Retina (tissue), 1 donor: ENCODE measurements around the gene PPIH.
"Not testable (repeated sequence)": the region's sequence is repeated elsewhere in the genome, so short reads cannot be mapped to it uniquely, and the experiment has no call there.

Experiments
- DNase-seq: peaks from one replicate; pipeline ENCODE4 v3.0.0-alpha.2; 2016

PPIH gene

DNA sequence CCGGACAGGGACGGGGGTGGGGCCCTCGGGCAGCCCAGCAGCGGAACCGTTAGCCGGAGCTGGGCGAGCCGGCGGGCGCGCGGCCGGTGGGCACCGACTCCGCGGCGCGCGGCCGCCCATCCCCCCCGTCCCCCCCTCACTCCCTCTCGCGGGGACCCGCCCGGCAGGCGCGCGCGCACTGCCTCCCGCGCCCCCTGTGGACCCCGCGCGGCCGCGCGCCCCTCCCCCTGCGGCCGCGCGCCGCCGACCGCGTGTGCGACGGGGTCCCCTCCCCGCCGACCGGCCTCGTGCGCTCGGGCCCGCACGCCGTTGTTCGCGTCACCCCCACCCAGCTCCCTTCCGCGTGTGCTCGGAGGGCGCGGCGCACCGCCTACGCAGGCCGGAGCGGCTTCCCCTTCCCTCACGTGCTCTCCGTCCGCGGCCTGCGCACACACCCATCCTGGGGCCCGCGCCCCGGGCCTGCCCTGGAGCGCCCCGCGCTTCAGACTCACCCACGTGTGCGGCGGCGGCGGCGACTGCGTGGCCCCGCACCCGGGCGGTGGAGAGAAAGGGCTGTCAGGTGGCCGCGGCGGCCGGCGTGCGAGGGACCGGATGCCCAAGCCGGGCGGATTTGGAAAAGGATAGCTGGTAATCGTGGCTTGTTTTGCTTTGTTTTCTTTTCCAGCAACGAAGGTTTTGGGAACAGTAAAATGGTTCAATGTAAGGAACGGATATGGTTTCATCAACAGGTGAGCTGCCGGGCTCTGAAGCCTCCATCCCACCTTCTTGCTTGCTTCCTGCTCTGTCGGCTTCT, 24.7 kb downstream of the PPIH start:
- peak; percentile 80 for DNase-seq

DNA sequence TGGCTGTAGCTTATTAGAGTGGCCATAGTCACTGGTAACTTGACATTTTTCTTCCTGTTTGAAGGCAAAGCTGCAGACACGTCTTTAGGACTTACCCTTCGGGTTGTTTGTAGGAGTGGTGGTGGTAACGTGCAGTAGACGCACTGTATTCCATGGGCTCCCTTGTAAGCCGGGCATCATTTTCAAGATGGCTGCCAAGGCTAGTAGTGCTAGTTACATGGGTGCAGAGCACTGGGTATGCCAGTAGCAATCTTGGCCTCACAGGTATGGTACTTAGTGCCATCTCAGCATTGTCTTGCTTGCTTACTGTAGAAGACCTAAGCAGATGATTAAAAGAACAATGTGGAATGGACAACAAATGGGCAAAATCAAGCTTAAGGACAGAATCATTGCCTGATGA, 25.9 kb downstream of the PPIH start:
- no peak for DNase-seq

DNA sequence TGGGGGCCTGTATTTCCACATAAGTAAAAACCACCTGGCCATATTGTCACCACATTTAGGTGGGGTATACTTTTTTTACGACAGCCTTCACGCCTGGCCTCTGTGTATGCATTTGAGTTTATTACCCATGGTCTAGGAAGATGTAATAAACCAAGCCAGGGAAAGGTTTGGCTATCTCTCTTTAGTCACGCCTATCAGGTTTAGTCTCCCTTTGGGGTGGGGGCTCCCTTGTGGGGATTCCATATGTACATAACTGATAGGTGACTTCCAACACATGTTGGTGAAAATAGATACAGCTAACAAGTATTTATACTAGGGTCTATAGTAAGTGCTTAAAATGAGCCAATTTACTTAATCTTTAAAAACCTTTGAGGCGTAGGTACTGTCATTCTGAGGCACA, 28.2 kb downstream of the PPIH start:
- DNase-seq = no peak

DNA sequence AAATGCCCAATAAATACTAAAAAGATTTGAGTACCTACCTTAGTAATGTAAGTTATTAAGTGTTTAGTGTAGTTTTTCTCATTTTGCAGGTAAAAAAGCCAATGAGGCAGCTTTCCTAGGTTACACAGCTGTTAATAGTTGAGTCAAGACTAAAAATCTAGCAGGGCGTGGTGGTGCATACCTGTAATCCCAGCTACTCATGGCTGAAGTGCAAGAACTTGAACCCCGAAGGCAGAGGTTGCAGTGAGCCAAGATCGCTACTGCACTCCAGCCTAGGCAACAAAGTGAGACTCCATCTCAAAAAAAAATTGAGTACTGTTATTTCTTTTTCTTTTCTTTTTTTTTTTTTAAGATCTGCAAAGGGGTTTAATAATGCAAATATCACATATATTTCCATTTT, 31.7 kb downstream of the PPIH start:
- no peak for DNase-seq

DNA sequence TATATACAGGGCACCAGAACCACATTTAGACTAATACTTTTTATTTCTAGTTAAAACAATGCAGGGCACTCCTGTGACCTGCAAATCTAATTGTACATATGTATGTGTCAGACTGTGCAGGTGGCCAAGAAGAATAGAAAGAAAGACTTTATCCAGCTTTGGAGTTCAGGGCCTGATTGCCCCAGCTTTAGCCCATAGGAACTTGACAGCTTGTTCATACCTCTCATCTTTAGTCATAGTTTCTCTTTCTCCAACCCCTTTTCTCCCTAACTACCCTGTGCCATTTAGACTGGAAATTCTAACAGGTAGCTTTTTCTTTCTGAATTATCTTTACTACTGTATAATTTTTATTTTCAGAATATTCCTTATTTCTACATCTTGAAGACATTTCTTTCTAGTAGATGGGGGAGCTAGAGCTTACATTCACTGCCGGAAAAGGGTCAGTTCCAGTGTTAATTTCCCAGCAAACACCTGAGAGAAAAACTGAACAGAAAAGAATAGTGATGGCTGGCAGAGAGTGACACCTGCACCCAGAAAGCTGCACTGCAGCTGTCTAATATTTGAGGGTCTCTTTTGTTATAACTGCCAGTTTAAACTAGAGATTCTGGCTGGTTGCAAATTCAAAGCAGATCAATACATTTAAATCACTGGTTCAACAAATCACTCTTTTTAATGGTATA, 32.4 kb downstream of the PPIH start:
- no peak for DNase-seq

DNA sequence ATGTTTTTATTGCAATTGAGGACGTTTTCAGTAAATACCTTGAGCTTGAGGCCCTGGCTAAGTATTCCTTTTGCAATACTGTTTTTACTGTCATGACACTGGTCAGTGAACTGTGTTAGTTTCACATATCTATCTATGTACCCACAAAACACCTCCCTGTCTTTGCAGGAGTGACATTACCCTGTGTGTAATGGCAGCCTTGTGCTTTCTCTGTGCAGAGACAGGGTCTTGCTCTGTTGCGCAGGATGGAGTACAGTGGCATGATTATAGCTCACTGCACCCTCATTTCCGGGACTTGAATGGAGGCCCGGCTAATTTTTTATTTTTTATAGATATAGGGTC, 32.9 kb downstream of the PPIH start:
- DNase-seq = no peak

DNA sequence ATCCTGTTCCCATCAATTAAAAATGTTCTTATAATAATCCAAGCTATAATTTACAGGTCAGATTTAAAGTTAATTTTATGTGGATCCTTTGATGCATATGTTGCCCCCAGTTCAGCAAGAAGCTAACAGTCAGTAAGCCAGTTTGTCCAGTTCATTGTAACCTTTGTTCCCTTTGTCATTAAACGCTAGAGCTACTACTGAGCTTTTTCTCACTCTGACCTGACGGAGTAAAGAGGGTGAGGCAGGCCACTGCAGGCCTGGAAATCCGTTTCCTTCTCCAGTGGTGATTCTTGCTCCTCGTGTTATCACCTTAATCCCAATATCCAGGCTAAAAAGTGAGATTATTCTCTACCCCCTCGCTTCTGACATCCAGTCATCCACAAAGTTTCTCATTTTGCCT, 34.2 kb downstream of the PPIH start:
- DNase-seq = no peak

DNA sequence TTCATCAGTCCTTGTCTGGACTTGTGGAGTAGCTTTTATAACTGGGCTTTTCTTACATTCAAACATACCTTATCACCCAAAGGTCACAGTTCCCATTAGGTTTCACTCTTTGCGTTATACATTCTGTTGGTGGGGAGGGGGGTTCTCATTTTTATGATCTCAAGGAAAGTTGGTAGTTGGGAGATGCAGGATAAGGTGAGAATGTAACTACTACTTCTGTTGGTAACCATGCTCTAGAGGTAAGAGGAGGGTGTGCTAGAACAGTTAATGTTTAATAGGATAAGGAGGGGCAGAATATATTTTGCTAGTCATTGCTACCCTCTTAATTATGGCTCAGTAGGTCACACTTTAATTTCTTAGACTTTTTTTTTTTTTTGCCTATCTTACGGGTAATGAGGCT, 34.7 kb downstream of the PPIH start:
- no peak for DNase-seq

DNA sequence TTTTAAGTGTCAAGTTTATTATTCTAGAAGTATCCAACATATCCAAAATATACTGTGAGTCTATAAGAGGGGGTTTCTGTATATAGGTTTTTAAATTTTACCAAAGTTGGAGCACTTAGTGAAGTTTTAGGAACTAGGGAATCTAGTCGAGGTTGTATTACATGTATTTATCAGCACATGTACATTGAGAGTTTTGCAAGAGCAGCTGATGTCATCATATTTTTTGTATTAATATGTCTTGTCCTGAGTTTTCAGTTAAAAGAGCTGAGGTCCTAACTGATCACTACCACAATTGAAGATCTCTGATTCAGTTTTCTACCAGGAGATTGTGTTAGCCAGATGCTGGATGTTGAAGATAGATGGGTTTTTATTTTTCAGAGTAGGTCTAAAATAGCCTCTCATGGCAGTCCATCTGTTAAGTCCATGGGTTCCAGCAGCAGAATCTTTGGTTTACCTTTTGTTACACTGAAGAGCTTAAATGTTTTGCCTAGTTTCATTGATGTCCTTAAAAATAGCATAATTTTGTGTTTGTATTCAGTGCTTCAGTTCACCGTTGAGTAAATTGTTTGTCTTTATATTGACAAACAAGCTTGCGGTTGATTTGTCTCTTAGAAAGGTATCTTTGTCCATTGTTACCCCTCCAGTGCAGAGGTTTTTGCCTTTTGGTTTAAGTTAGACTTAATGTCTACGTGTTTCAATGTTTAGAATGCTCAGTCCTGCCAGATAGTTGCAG, 40.0 kb downstream of the PPIH start:
- DNase-seq = no peak

DNA sequence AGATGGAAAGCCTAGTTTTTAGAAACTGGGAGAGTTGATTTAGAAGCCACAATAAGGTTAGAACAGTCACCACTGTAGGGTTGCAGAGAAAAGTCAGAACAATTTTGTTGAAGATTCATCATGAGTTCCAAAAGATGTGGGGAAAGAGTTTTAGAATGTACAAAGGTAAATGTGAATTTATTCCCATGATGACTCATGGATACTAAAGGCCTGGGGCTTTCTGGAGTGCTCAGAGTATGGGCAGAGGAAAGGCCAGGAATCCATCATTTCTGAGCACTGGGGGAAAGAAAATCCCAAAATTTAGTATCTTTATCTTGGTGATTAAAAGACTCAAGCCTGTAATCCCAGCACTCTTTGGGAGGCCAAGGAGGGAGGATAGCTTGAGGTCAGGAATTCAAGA, 41.8 kb downstream of the PPIH start:
- no peak for DNase-seq

DNA sequence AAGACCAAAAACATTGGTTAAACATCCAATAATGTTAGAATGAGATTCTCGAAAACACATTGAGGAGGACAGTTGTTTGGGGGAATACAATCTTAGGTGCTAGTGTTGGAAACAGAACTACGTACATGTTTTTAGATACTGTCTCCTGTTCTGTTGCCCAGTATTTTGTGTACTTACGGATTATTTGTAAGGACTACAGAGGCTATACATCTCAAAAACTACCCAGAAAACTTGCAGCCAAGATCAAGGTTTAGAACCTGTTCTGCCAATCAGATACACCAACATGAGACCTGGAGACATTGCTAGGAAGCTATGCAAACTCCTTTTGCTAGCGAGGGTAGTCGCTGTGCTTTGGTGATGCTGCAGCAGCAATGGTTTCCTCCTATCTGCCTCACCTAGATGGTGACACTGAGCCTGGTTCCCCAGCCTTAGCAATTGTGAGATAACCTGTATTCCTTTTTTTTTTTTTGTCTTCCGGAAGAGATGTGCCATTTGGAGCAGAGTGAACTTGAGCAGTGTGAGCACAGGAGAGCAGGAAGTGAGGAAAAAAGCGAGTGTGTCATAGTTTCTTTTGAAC, 45.8 kb downstream of the PPIH start:
- no peak for DNase-seq

DNA sequence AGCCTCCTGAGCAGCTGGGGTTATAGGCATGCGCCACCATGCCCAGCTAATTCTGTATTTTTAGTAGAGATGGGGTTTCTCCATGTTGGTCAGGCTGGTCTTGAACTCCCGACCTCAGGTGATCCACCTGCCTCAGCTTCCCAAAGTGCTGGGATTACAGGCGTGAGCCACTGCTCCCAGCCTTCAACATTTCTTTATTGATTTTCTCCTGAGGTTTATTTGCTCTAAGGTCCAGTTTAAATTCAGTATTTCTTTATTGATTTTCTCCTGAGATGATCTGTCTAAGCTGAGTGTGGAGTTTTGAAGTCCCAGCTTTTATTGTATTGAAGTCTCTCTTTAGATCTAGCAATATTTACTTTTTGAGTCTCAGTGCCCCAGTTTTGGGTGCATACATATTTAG, 54.6 kb downstream of the PPIH start:
- not testable (repeated sequence) for DNase-seq

DNA sequence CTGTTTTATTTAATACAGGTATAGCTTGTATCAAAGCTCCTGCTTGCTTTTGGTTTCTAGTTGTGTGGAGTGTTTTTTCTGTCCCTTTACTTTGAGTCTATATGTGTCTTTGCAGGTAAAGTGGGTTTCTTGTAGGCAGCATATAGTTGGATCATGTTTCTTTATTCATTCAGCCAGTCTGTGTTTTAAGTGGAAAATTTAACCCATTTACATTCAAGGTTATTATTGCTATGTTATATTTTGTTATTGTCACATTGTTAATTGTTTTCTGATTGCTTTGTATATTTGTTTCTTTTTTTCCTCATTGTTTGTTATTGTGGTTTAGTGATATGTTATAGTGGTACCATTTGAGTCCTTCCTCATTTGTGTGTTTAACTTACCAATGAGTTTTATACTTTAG, 55.1 kb downstream of the PPIH start:
- DNase-seq = no peak

DNA sequence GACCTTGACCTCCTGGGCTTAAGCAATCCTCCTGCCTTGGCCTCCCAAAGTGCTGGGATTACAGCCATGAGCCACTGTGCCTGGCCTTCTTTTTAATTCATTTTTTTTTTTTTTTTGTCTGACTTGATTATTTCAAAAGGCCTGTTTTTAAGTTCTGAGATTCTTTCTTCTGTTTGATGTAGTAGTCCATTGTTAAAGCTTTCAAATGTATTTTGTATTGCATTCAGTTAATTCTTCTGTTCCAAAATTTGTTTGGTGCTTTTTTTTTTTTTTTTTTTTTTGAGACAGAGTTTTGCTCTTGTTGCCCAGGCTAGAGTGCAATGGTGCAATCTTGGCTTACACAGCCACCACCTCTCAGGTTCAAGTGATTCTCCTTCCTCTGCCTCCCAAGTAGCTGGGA, 56.2 kb downstream of the PPIH start:
- not testable (repeated sequence) for DNase-seq

DNA sequence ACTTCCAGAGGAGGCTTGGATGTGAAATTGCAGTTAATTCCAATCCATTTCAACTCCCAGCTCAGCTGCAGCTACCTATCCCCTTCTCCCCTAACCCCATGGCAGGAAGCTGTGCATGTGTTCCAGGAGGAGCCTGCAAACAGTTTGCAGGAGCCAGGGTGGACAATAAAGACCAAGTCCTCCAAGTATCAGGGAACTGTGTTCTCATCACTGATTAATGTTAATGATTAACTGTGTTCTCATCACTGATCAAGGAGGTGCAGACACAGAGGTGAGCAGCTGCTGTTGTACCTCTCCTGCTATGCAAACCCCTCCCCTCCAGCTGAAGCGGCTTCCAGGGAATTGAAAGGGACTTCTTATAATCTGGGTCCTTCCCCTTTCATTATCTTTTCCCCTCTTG, 62.6 kb downstream of the PPIH start:
- DNase-seq = no peak

DNA sequence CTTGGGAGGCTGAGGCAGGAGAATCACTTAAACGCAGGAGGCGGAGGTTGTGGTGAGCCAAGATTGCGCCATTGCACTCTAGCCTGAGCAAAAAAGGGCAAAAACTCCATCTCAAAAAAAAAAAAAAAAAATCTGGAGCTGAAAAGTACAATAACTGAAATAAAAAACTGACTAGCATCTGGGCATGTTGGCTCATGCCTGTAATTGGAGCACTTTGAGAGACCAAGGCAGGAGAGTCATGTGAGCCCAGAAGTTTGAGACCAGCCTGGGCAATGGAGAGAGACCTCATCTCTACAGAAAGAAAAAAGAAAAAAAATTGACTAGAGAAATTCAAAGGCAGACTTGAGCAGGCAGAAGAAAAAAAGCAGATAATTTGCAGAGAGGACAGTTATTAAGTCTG, 63.7 kb downstream of the PPIH start:
- no peak for DNase-seq

DNA sequence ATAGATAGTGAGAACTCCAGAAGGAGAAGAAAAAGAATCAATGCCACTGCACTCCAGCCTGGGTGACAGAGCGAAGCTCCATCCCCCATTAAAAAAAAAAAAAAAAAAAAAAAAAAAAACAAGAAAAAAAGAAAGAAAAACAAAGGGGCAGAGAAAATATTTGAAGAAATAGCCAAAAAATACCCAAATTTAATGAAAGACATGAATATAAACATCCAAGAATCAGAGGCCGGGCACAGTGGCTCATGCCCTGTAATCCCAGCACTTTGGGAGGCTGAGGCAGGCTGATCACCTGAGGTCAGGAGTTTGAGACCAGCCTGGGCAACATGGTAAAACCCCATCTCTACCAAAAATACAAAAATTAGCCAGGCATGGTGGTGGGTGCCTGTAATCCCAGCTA, 64.2 kb downstream of the PPIH start:
- DNase-seq = not testable (repeated sequence)

DNA sequence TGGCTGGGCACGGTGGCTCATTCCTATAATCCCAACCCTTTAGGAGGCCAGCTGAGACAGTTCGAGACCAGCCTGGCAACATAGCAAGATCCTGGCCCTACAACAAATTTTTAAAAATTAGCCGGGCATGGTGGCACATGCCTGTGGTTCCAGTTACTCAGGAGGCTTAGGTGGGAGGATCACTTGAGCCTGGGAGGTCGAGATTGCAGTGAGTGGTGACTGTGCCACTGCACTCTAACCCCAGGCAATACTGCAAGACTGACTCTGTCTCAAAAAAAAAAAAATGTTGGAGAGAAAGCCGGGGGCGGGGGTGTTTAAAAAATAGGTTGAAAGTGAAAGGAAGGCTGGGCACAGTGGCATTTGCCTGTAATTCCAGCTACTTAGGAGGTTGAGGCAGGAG, 65.3 kb downstream of the PPIH start:
- DNase-seq = no peak

DNA sequence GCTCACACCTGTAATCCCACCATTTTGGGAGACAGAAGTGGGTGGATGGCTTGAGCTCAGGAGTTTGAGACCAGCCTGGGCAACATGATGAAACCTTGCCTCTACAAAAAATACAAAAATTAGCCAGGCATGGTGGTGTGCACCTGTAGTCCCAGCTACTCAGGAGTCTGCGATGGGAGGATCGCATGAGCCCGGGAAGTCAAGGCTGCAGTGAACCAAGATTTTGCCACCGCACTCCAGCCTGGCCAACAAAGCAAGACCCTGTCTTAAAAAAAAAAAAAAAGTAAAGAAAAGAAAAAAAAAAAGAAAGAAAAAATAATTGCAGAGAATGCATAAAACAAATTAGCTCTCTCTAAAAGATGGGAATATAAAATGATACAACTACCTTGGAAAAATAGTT, 67.6 kb downstream of the PPIH start:
- not testable (repeated sequence) for DNase-seq
